IPS-18a (cell line): ENCODE data around the gene ZSCAN20.

Experiments
- H3K27ac ChIP-seq: one replicate; pipeline ENCODE4 v1.5.1; 2013; ENCODE audit warnings: low read length
- H3K27me3 ChIP-seq: one replicate; pipeline ENCODE4 v1.6.1; 2013; ENCODE audit warnings: mild to moderate bottlenecking, low read length; ENCODE audit not compliant: control insufficient read depth, insufficient read depth
- H3K36me3 ChIP-seq: one replicate; pipeline ENCODE4 v1.6.1; 2013; ENCODE audit warnings: low read depth, low read length; ENCODE audit not compliant: control insufficient read depth
- H3K4me1 ChIP-seq: one replicate; pipeline ENCODE4 v1.6.1; 2013; ENCODE audit warnings: low read depth, low read length; ENCODE audit not compliant: control insufficient read depth
- H3K4me3 ChIP-seq: one replicate; pipeline ENCODE4 v1.5.1; 2013; ENCODE audit warnings: low read length
- H3K9ac ChIP-seq: one replicate; pipeline ENCODE4 v1.6.1; 2013; ENCODE audit warnings: mild to moderate bottlenecking, low read length, moderate library complexity
- H3K9me3 ChIP-seq: one replicate; pipeline ENCODE4 v1.6.1; 2013; ENCODE audit warnings: low read depth, low read length; ENCODE audit not compliant: control insufficient read depth

ZSCAN20 gene

GRCh38 chr1:33454646-33455282 is 17.7 kb upstream of the ZSCAN20 start:
- no peak overlapping the region for H3K27ac ChIP-seq
- no peak overlapping the region for H3K9ac ChIP-seq
- H3K36me3 ChIP-seq: no peaks in the 10 kb centered on the region
- no peaks in the 10 kb centered on the region for H3K4me1 ChIP-seq
- H3K27me3 ChIP-seq: no peaks in the 10 kb centered on the region
- no peaks in the 10 kb centered on the region for H3K9me3 ChIP-seq
- H3K4me3 ChIP-seq: no peak overlapping the region

DNA sequence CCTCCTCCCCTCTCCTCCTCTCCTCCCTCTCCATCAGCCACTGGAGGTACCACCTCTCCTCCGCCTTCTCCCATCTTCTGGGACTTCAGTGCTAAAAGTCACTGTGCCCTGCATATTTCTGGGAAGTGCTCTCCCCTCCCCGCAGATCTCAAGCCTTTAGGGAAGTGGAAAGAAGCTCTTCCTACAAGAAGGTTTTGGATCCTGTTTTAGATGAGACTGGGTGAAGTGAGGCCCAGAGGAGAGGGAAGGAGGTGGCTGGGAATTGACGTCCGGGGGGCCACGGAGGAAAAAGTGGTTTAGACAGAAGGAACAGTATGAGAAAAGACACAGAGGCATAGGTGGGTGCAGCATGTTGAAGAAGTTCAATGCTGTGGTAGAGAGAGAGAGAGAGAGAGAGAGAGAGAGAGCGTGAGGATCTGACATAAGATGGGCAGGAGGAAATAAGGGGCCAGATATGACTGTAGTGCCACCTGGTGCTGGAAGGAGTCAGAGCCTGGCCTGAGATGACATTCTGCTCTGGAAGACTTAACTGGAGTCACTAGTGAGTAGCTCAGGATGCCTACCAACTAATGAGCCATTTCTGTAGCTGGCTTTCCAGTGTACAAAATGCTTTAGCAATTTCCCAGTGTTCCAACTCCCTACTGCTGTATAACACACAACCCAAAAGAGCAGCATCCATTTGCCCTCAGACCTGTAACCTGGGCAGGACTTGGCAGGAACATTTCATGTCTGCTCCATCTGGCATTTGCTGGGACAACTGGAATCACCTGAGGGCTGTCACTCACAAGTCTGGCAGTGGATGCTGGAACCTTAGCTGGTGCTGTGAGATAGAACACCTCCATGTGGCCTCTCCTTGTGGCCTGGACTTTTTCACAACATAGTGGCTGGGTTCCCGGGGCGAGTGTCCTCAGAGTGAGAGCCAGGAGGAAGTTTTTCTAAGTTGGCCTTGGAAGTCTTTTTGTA is 16.6 kb upstream of the ZSCAN20 start:
- no peaks in the 10 kb centered on the region for H3K27me3 ChIP-seq
- H3K9ac ChIP-seq: no peak overlapping the region
- no peaks in the 10 kb centered on the region for H3K36me3 ChIP-seq
- H3K27ac ChIP-seq: no peak overlapping the region
- H3K4me1 ChIP-seq: no peaks in the 10 kb centered on the region
- no peaks in the 10 kb centered on the region for H3K9me3 ChIP-seq
- no peak overlapping the region for H3K4me3 ChIP-seq

GRCh38 chr1:33456502-33456886 is 16.0 kb upstream of the ZSCAN20 start:
- no peak overlapping the region for H3K27ac ChIP-seq
- no peaks in the 10 kb centered on the region for H3K27me3 ChIP-seq
- no peaks in the 10 kb centered on the region for H3K36me3 ChIP-seq
- H3K4me3 ChIP-seq: no peak overlapping the region
- no peaks in the 10 kb centered on the region for H3K9me3 ChIP-seq
- H3K4me1 ChIP-seq: no peaks in the 10 kb centered on the region
- no peak overlapping the region for H3K9ac ChIP-seq

DNA sequence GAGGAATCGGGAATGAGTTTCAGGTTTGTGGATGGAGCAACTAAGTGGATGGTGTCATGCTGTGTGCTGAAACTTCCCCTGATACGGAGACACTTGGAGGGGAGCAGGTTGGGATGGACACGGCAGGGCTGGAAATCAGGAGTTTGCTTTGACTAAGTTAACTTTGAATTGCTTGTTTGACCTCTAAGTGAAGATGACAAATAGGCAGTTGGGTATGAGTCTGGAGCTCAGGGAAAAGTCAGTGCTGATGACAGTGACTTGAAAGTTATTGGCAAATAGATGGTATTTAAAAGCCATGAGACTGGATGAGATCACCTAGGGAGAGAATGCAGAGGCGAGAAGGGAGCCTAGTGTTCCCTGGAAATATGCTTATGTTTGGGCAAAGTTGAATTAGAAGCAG is 12.8 kb upstream of the ZSCAN20 start:
- no peak overlapping the region for H3K4me3 ChIP-seq
- no peak overlapping the region for H3K9ac ChIP-seq

DNA sequence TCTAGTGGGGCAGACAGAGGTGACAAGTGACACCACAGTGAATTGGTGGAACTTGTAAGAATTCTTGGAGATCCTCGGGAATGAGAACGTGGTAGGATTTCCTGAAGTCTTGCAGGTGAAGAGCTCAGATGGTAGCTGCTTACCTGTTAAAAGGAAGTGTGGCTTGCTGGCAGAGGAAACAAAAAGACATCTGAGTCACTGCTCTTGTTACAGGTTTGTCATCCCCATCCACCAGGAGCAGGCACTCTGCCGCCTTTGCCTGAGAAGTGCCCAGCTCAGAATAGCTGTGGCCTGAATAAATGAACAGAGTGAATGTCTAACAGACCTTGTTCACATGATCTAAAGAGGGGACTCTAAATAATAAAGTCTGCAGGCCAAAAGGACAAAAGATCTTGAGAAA is 12.3 kb upstream of the ZSCAN20 start:
- Histone ChIP-seq H3K9ac (no peak overlapping the region), H3K27ac (no peak overlapping the region), H3K4me1 (no peaks in the 10 kb centered on the region), H3K36me3 (no peaks in the 10 kb centered on the region), H3K27me3 (no peaks in the 10 kb centered on the region), H3K9me3 (no peaks in the 10 kb centered on the region), H3K4me3 (no peak overlapping the region)

More for the DNA sequence above, 12.8 kb upstream of the ZSCAN20 start:
- H3K27ac ChIP-seq: no peak overlapping the region
- no peaks in the 10 kb centered on the region for H3K4me1 ChIP-seq
- H3K9me3 ChIP-seq: no peaks in the 10 kb centered on the region
- no peaks in the 10 kb centered on the region for H3K27me3 ChIP-seq
- no peaks in the 10 kb centered on the region for H3K36me3 ChIP-seq

DNA sequence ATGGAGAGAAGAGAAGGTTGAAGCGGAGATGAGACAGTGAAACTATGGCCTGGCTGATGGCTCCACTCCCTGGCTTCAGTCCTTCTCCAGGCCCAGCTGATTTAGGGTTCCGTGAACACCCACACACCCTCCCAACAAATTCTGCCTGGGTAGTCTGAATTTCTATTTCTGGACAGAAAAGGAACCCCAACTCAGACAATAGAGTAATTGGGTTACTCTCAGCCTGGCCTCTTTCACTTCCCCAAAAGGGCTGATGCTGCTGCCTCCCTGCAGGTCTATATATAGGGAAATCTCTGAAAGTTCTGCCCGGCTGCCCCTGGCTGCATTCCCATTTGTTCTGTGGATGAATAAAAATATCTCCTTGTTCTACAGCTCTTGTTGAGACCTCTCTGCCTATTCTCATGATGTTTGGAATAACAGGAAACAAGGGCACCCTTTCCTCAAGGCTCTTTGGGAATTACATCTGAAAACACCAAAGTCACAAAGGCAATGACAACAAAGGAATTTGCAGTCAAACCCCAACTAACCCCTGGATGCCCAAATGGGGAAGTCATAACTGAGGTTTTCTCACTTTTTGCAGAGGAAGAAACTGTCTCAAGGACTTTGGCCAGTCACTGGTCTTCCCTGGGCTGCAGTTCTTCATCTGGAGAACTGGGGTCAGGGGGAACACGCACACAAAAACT is 11.4 kb upstream of the ZSCAN20 start:
- no peak overlapping the region for H3K4me3 ChIP-seq
- H3K9ac ChIP-seq: no peak overlapping the region
- H3K27me3 ChIP-seq: no peaks in the 10 kb centered on the region
- H3K9me3 ChIP-seq: no peaks in the 10 kb centered on the region
- H3K27ac ChIP-seq: no peak overlapping the region
- no peaks in the 10 kb centered on the region for H3K36me3 ChIP-seq
- H3K4me1 ChIP-seq: no peaks in the 10 kb centered on the region

DNA sequence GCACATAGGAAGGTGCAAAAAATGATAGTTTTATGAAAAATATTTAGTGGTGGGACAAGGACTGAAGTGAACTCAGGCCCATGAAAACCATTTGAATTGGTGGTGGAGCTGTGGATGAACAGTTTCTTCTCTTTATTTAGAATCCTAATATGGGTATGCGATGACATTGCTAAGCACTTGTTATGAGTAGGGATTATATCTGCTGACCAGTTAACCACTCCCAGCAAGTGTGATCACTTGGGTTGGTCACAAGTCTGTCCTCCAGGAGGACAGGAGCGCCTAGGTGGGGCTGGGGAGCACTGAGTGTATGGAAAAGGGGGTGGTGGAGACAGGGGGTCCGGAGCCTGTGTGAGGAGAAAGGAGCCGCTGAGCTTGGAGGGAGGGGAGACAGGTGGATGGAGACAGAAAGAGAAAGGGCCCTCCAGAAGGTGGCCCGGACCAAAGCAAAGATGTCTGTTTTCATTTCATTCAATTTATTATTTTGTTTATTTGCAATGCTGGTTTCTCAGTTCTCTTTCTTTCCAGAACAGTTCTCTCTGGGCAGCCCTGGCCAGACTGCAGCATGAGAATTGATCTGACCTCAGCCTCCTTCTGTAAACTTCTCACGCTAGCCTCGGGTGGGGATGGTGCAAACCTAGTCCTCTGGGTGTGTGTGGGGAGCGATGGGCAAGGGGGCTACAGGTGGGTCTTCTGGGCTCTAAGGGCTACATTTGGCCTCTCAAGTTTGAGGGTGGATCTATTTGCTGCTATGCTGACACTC is 9.9 kb upstream of the ZSCAN20 start:
- Histone ChIP-seq H3K27ac (no peak overlapping the region), H3K36me3 (no peaks in the 10 kb centered on the region), H3K9ac (no peak overlapping the region), H3K27me3 (no peaks in the 10 kb centered on the region), H3K9me3 (no peaks in the 10 kb centered on the region), H3K4me3 (no peak overlapping the region), H3K4me1 (no peaks in the 10 kb centered on the region)

- no peaks in the 10 kb centered on the region for H3K4me1 ChIP-seq
- H3K4me3 ChIP-seq: no peak overlapping the region
- H3K27ac ChIP-seq: no peak overlapping the region
- H3K9ac ChIP-seq: no peak overlapping the region
- no peaks in the 10 kb centered on the region for H3K9me3 ChIP-seq
- no peaks in the 10 kb centered on the region for H3K36me3 ChIP-seq
- no peaks in the 10 kb centered on the region for H3K27me3 ChIP-seq
Measured at GRCh38 chr1:33464552-33464951, 7.9 kb upstream of the ZSCAN20 start.

- no peak overlapping the region for H3K9ac ChIP-seq
- H3K4me1 ChIP-seq: no peaks in the 10 kb centered on the region
- no peaks in the 10 kb centered on the region for H3K9me3 ChIP-seq
- no peaks in the 10 kb centered on the region for H3K36me3 ChIP-seq
- H3K27me3 ChIP-seq: no peaks in the 10 kb centered on the region
- no peak overlapping the region for H3K4me3 ChIP-seq
- no peak overlapping the region for H3K27ac ChIP-seq
Measured at GRCh38 chr1:33465316-33465715, 7.1 kb upstream of the ZSCAN20 start.

DNA sequence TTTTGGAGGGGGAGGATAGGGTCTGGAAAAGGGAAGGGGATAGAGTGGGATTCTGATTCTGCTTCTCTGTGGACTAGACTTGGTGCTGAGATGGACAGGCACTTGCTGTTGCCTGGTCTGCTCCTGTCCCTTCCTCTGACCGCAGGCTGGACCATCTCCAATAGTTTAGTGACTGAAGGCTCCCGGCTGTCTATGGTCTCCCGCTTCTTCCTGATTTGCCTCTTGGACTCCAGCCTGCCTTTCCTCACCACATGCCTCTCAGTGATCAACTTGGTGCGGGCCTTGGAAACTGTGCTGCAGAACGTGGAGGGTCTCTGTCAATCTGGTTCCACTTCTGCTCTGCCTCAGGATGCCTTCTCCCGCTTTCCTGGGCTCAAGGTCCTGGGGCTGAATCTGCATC is 6.3 kb upstream of the ZSCAN20 start:
- H3K4me3 ChIP-seq: no peak overlapping the region
- no peaks in the 10 kb centered on the region for H3K36me3 ChIP-seq
- no peak overlapping the region for H3K9ac ChIP-seq
- H3K27me3 ChIP-seq: no peaks in the 10 kb centered on the region
- H3K4me1 ChIP-seq: no peaks in the 10 kb centered on the region
- no peak overlapping the region for H3K27ac ChIP-seq
- H3K9me3 ChIP-seq: no peaks in the 10 kb centered on the region

GRCh38 chr1:33468011-33468410 is 4.4 kb upstream of the ZSCAN20 start:
- Histone ChIP-seq H3K4me1 (peaks cover 5% of the 10 kb centered on the region), H3K36me3 (no peaks in the 10 kb centered on the region), H3K9me3 (no peaks in the 10 kb centered on the region), H3K4me3 (no peak overlapping the region), H3K9ac (no peak overlapping the region), H3K27ac (no peak overlapping the region), H3K27me3 (no peaks in the 10 kb centered on the region)
